Erythroblast (primary cell): ENCODE measurements around the gene TRAFD1.
A peak's percentile ranks its signal among the peaks of the same experiment; 100 is the strongest.
"Not testable (repeated sequence)": the region's sequence is repeated elsewhere in the genome, so short reads cannot be mapped to it uniquely, and the experiment has no call there.

Source experiments
- DNase-seq, 2 experiments: peaks; one replicate each; lab custom pipeline; 2025; lab: John Stamatoyannopoulos, UW
- GATA1 ChIP-seq: IDR thresholded peaks from 2 replicates; pipeline ENCODE4 v1.6.1; 2011; ENCODE audit warnings: low read depth, mild to moderate bottlenecking, control low read depth, low read length, moderate library complexity
- POLR2A ChIP-seq: IDR thresholded peaks from 2 replicates; pipeline ENCODE4 v1.6.1; 2011; ENCODE audit warnings: mild to moderate bottlenecking, low read length

The TRAFD1 gene, protein sequence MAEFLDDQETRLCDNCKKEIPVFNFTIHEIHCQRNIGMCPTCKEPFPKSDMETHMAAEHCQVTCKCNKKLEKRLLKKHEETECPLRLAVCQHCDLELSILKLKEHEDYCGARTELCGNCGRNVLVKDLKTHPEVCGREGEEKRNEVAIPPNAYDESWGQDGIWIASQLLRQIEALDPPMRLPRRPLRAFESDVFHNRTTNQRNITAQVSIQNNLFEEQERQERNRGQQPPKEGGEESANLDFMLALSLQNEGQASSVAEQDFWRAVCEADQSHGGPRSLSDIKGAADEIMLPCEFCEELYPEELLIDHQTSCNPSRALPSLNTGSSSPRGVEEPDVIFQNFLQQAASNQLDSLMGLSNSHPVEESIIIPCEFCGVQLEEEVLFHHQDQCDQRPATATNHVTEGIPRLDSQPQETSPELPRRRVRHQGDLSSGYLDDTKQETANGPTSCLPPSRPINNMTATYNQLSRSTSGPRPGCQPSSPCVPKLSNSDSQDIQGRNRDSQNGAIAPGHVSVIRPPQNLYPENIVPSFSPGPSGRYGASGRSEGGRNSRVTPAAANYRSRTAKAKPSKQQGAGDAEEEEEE

GRCh38 chr12:112125250-112125999 is at the start of gene TRAFD1:
TRAFD1 (plus strand) TSS chr12:112125560; CDS start chr12:112130523, 4,963 bp downstream.
- no peak for TF ChIP-seq GATA1
- TF ChIP-seq POLR2A: peak; percentile 96
- peak; percentile 98 to 99 for DNase-seq

DNA sequence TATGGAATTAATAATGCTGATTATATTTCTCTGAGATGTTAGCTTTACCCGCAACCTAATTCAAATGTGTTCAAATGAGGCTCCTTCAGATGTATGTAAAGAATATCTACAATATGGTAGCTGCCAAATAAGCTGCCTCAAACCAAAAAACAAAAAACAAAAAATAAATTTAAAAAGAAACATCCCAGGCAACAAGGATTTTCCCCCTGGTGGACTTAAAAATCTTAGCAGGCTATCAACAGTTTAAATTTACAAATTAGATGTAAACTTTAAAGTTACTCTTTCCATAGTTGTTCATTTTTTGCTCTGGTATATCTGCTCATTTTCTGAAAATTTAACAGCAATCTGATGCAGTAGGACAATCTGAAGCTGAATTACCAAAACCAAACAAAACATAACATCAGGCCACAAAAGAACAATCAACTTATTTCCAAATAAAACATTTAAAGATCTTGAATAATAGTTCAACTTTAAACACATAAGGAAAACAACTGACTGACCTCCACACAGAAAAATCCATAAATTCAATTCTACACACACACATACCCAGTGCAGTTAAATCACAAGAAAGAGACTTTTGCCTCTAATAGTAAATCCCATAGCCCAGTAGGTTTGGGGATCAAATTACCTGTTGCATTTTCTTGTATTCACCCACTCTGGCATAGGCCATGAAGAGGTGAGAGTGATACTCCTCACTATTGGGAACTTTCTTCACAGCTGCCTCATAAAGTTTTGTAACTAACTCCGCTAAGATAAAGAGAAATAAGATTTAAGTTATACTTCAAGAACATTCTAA is 38.1 kb upstream of the TRAFD1 start:
- DNase-seq: no peak
- TF ChIP-seq POLR2A (no peak), GATA1 (no peak)

GRCh38 chr12:112087851-112088250 is 37.5 kb upstream of the TRAFD1 start:
- no peak for DNase-seq
- no peak for TF ChIP-seq GATA1

GRCh38 chr12:112091563-112091962 is 33.8 kb upstream of the TRAFD1 start:
- TF ChIP-seq POLR2A (no peak), GATA1 (no peak)
- DNase-seq: peak in 1 of 2 experiments; percentile 20

GRCh38 chr12:112096070-112096469 is 29.3 kb upstream of the TRAFD1 start:
- no peak for TF ChIP-seq GATA1
- TF ChIP-seq POLR2A: no peak
- peak in 1 of 2 experiments; percentile 57 for DNase-seq

GRCh38 chr12:112096667-112097066 is 28.7 kb upstream of the TRAFD1 start:
- peak; percentile 29 to 74 for DNase-seq

DNA sequence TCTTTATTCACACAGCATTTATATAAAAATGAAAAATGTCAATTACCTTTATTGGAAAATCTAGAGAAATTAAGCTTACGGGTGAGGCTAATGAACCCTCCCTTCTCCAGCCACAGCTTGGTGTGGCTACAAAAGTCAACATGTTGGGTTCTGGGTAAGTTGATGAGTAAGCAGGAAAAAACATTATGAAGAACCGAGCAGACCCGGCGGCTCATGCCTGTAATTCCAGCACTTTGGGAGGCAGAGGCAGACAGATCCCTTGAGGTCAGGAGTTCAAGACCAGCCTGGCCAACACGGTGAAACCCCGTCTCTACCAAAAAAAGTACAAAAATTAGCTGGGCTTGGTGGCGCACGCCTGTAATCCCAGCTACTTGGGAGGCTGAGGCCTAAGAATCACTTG is 27.7 kb upstream of the TRAFD1 start:
- TF ChIP-seq GATA1: no peak
- TF ChIP-seq POLR2A: no peak
- no peak for DNase-seq

More at GRCh38 chr12:112096667-112097066, 28.7 kb upstream of the TRAFD1 start:
- TF ChIP-seq GATA1: no peak
- TF ChIP-seq POLR2A: no peak

DNA sequence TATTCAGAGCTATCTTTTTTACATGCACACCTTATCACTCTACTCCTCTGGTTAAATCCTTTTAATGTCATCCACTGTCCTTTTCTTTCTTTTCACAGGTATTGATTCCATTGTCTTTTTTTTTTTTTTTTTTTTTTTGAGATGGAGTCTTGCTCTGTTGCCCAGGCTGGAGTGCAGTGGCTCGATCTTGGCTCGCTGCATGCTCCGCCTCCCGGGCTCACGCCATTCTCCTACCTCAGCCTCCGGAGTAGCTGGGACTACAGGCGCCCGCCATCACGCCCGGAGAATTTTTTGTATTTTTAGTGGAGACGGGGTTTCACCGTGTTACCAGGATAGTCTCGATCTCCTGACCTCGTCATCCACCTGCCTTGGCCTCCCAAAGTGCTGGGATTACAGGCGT is 24.9 kb upstream of the TRAFD1 start:
- DNase-seq: not testable (repeated sequence)

DNA sequence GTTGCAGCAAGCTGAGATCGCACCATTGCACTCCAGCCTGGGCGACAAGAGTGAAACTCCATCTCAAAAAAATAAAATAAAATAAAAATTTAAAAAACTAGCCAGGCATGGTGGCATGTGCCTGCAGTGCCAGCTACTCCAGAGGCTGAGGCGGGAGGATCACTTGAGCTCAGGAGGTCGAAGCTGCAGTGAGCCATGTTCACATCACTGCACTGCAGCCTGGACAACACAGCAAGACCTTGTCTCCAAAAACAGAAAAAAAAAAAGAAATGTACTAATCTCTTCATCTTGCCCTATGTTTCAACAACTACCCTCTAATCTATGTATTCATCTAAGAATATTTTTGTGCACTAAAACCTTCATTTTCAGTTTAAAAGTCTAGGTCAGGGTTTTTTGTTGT is 23.2 kb upstream of the TRAFD1 start:
- no peak for DNase-seq
- TF ChIP-seq GATA1 (no peak), POLR2A (no peak)

DNA sequence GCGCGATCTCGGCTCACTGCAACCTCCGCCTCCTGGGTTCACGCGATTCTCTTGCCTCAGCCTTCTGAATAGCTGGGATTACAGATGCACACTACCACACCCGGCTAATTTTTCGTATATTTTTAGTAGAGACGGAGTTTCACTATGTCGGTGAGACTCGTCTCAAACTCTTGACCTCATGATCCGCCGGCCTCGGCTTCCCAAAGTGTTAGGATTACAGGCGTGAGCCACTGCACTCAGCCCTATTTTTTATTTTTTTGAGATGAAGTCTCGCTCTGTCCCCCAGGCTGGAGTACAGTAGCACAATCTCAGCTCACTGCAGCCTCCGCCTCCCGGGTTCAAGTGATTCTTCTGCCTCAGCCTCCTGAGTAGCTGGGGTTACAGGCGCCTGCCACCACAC is 22.6 kb upstream of the TRAFD1 start:
- not testable (repeated sequence) for DNase-seq

DNA sequence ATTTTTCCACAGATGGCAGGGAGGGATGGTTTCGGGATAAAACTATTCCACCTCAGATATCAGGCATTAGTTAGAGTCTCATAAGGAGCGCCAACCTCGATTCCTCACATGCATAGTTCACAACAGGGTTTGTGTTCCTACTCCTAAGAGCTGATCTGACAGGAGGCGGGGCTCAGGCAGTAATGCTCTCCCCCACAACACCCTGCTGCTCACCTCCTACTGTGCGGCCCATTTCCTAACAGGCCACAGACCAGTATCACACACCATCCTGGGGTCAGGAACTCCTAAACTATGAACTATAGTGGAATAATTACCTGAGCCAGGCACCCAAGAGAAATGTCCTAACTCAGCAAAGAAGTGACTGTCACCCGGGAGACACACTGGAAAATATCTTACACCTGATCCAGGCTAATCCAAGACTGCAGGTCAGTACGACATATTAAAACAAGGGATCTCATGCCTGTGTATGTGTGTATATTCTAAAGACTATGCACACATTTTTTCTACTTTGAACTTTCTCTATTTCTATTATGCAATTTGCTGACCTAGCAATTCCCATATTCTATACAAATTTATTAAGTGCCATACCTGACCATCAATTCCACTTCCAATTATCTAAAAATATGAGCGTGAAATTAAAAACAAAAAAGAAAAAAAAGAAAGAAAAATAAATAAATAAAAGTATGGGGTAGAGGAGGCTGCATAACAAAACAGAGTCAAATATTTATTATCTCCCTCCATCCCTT is 21.4 kb upstream of the TRAFD1 start:
- DNase-seq: no peak
- TF ChIP-seq POLR2A (no peak), GATA1 (no peak)

GRCh38 chr12:112105891-112106290 is 19.5 kb upstream of the TRAFD1 start:
- TF ChIP-seq POLR2A (no peak), GATA1 (no peak)
- no peak for DNase-seq

GRCh38 chr12:112107306-112108201 is 17.8 kb upstream of the TRAFD1 start:
- TF ChIP-seq GATA1 (no peak), POLR2A (no peak)
- DNase-seq: peak; percentile 36 to 59
